ENCODE measurements around the gene PRKD1. TPM values are rescaled to one million over a fixed set of nuclear protein-coding genes. Genes with fewer than 3 reads are reported as not detected.

Gene PRKD1
- total RNA-seq, 4 donors from 2014 or later, result 1.2 to 6.7 (median 2.3) TPM

- TF ChIP-seq CTCF (IDR thresholded peaks at IDR 0.05) (no peak), POLR2A (IDR thresholded peaks at IDR 0.05) (no peak)
- WGBS, 2 donors, result 91 to 92% methylated on average over 2 of the region's 2 CpGs
- intact Hi-C loops (cut with DNase I; ENCODE audit: low total_unique reads), result no loop called here
- DNase-seq (ENCODE audit: low spot score in 2 of 2), result no peak
- H3K4me3 ChIP-seq (ENCODE audit: low read depth, poor library complexity, severe bottlenecking), result no peak overlapping the region
Measured at GRCh38 chr14:29829851-29830250, 97.8 kb downstream of the PRKD1 start.

GRCh38 chr14:29823816-29824215 is 103.8 kb downstream of the PRKD1 start:
- no peak for DNase-seq (ENCODE audit: low spot score in 2 of 2)
- WGBS, 2 donors, result 80% methylated on average over 5 of the region's 5 CpGs
- TF ChIP-seq CTCF (IDR thresholded peaks at IDR 0.05) (no peak), POLR2A (IDR thresholded peaks at IDR 0.05) (no peak)
- intact Hi-C loops (cut with DNase I; ENCODE audit: low total_unique reads), result no loop called here
- H3K4me3 ChIP-seq (ENCODE audit: low read depth, poor library complexity, severe bottlenecking), result no peak overlapping the region

- no peak for TF ChIP-seq POLR2A (IDR thresholded peaks at IDR 0.05)
- TF ChIP-seq CTCF (IDR thresholded peaks at IDR 0.05), result no peak
- no peak for DNase-seq (ENCODE audit: low spot score in 2 of 2)
- intact Hi-C loops (cut with DNase I; ENCODE audit: low total_unique reads), result no loop called here
- H3K4me3 ChIP-seq (ENCODE audit: low read depth, poor library complexity, severe bottlenecking), result no peak overlapping the region
Measured at GRCh38 chr14:29822430-29822709, 105.3 kb downstream of the PRKD1 start.

- no peak for TF ChIP-seq POLR2A (IDR thresholded peaks at IDR 0.05)
- no peak for TF ChIP-seq CTCF (IDR thresholded peaks at IDR 0.05)
- 70 to 74% methylated on average over 5 of the region's 5 CpGs for WGBS, 2 donors
- DNase-seq (ENCODE audit: low spot score in 2 of 2), result no peak
- H3K4me3 ChIP-seq (ENCODE audit: low read depth, poor library complexity, severe bottlenecking), result no peak overlapping the region
- intact Hi-C loops (cut with DNase I; ENCODE audit: low total_unique reads), result no loop called here
Measured at GRCh38 chr14:29821661-29822429, 105.8 kb downstream of the PRKD1 start.

- intact Hi-C loops (cut with DNase I; ENCODE audit: low total_unique reads), result no loop called here
- H3K4me3 ChIP-seq (ENCODE audit: low read depth, poor library complexity, severe bottlenecking), result no peak overlapping the region
- WGBS, 2 donors, result 67 to 68% methylated on average over 2 of the region's 2 CpGs
- DNase-seq (ENCODE audit: low spot score in 2 of 2), result no peak
- TF ChIP-seq POLR2A (IDR thresholded peaks at IDR 0.05) (no peak), CTCF (IDR thresholded peaks at IDR 0.05) (no peak)
Measured at GRCh38 chr14:29821242-29821641, 106.4 kb downstream of the PRKD1 start.

GRCh38 chr14:29820785-29821184 is 106.9 kb downstream of the PRKD1 start:
- intact Hi-C loops (cut with DNase I; ENCODE audit: low total_unique reads), result no loop called here
- H3K4me3 ChIP-seq (ENCODE audit: low read depth, poor library complexity, severe bottlenecking), result no peak overlapping the region
- TF ChIP-seq CTCF (IDR thresholded peaks at IDR 0.05) (no peak), POLR2A (IDR thresholded peaks at IDR 0.05) (no peak)
- 72 to 73% methylated on average over 1 of the region's 1 CpG for WGBS, 2 donors
- DNase-seq (ENCODE audit: low spot score in 2 of 2), result no peak
